HG02970 (cell line): ENCODE data around the gene THEM5.
"Not testable (repeated sequence)": the region's sequence is repeated elsewhere in the genome, so short reads cannot be mapped to it uniquely, and the experiment has no call there.

Experiments used
- ATAC-seq: cut with Tn5 transposase; IDR thresholded peaks from one replicate; pipeline ENCODE4 v1.9.1; 2021; ENCODE audit warnings: mild to moderate bottlenecking, moderate library complexity, moderate number of reproducible peaks; ENCODE audit not compliant: unreplicated experiment, low FRiP score

Gene THEM5

DNA sequence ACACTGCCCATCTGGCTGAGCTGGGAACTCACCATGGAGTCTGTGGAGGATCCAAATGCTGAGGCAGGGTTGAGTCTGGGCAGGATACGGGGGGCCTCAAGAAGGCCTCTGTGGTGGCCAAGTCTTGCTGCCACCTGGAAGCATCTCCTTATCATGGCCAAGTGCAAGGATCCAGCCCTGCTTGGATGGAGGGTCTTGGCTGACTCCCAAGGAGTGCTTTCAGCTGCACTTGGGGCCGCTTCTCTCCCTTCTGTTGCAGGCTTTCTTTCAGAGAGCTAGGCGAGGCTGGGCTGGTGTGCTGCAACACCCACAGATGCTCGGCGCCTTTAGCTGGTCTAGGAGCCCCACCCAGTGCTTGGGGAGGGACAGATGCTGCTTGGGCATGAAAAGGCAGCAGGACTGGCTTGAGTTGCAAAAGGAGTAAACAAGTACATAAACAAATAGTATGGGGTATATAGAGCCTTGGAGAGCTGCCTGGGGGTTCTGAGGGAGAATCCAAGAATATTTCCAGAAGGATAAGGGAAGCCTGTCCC is at the start of gene THEM5:
TSS of gene THEM5 (minus strand) at position 302 of the 533 bp plus-strand sequence. CDS start at position 155, 147 bp downstream.
- ATAC-seq, result no peak

DNA sequence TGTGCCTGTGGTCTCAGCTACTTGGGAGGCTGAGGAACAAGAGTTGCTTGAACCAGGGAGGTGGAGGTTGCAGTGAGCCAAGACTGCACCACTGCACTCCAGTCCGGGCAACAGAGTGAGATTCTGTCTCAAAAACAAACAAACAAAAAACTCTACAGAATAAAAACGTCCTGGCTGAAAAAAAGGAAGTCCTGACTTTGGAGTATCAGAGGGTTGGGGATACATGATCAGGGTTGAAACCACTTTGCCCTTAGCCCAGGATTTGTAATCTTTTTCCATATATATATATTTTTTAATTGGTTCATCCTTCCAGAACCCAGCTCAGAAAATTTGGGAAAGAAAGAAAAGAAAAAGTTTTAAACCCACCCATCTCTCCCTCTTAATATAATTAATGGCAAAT is 49.3 kb upstream of the THEM5 start:
- no peak for ATAC-seq

- ATAC-seq, result not testable (repeated sequence)
Observed at GRCh38 chr1:151900804-151901203, 47.3 kb upstream of the THEM5 start.

DNA sequence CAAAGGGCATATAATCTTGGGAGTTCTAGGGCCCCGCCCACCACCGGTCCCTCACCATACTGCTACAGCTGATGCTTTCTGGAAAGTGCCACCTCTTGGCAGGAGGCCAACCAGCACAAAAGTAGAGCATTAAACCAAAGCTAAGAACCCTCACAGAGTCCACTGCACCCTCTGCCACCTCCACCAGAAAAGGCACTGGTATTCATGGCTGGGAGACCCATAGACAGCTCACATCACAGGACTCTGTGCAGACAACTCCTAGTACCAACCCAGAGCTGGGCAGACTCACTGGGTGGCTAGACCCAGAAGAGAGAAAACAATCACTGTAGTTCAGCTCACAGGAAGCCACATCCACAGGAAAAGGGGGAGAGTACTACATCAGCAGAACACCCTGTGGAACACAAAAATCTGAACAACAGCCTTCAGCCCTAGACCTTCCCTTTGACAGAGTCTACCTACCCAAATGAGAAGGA is 45.0 kb upstream of the THEM5 start:
- no peak for ATAC-seq

DNA sequence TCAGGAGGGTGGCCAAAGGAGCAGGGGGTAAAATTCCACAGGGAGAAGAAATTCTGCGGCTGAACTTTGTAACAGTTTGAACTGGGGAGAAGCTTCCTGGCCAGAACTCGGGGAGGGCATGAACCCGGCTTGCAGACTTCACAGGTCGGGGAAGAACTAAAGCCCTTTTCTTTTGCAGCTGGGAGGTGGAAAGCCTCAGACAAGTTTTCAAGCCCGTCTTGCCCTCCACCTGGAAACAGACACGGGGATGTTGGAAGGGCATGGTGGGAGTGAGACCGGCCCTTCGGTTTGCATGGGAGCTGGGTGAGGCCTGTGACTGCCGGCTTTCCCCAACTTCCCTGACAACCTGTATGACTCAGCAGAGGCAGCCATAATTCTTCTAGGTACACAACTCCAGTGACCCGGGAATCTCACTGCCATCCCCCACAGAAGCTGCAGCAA is 44.5 kb upstream of the THEM5 start:
- ATAC-seq, result no peak

DNA sequence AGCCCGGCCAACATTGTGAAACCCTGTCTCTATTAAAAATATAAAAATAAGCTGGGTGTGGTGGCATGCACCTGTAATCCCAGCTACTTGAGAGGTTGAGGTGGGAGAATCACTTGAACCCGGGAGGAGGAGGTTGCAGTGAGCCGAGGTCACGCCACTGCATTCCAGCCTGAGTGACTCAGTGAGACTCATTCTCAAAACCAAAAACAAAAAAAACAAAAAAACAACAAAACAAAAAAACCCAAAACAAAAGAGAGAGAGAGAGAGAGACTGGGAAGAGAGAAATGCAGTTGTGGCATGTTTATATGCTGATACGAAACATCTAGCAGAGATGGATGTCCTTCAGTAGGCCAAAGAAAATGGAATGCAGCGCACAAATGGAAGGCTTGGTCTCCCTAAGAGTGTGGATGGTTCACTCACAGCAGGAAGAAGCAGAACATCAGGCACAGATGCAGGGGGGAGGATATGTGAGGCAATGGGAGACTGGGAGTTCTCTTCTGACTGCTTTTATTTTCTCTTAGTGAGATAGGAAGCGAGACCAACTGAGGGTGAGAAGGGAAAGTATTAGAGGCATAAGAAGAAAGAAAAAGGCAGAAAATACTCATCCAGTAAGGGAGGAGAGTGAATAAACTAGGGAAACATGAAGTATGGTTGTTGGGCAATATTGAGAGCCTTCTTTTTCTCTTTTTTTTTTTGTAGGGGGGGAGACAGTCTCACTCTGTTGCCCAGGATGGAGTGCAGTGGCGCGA is 39.8 kb upstream of the THEM5 start:
- no peak for ATAC-seq

GRCh38 chr1:151892190-151892589 is 38.7 kb upstream of the THEM5 start:
- ATAC-seq, result no peak

DNA sequence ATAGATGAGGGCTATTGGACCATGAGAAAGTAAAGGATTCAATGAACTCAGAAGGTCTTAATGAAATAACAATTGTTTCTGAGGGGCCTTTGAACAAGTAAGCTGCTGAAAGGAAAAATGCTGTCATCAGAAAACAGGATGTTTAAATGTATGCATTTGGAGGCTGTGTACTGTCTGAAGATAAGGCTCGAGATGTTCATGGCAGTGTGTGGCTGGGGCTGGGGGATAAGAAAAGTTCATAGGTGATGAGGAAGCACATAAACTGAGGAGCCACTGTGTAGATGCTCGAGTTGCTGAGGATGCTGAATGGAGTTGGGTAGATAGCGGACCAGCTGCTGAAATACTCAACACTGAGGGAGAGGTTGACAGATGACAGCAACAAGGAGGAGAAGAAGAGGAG is 38.0 kb upstream of the THEM5 start:
- ATAC-seq, result no peak

GRCh38 chr1:151888972-151889570 is 35.6 kb upstream of the THEM5 start:
- no peak for ATAC-seq

DNA sequence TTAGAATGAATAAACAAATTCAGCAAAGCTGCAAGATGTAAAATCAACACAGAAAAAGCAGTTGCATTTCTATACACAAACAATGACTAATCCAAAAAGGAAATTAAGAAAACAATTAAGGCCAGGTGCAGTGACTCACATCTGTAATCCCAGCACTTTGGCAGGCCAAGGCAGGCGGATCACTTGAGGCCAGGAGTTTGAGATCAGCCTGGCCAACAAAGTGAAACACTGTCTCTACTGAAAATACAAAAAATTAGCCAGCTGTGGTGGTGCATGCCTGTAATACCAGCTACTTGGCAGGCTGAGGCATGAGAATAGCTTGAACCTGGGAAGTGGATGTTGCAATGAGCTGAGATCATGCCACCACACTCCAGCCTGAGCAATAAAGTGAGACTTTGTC is 33.5 kb upstream of the THEM5 start:
- ATAC-seq, result no peak

DNA sequence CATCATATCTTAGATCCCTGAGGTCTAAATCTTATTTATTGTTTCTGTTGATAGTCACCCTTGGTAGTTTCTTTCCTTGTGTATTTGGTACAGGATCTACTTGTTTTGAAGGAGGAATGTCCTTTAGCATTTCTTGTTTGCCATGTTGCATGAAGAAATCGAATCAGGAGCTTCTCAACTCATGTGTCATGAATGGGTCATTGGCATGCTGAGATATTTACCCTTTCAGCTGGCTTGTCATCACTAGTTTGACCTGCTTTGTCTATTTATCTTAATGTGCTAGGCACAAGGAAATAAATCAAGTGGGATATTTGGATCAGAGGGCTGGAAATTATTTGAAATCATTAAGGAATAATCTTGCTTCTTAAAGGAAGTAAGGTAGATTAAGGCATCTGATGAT is 32.0 kb upstream of the THEM5 start:
- no peak for ATAC-seq

GRCh38 chr1:151884879-151885278 is 31.4 kb upstream of the THEM5 start:
- not testable (repeated sequence) for ATAC-seq

- not testable (repeated sequence) for ATAC-seq
Observed at GRCh38 chr1:151884445-151884844, 30.9 kb upstream of the THEM5 start.

- not testable (repeated sequence) for ATAC-seq
Observed at GRCh38 chr1:151883898-151884297, 30.4 kb upstream of the THEM5 start.

- not testable (repeated sequence) for ATAC-seq
Observed at GRCh38 chr1:151882918-151883317, 29.4 kb upstream of the THEM5 start.

- no peak for ATAC-seq
Observed at GRCh38 chr1:151882466-151882865, 29.0 kb upstream of the THEM5 start.

DNA sequence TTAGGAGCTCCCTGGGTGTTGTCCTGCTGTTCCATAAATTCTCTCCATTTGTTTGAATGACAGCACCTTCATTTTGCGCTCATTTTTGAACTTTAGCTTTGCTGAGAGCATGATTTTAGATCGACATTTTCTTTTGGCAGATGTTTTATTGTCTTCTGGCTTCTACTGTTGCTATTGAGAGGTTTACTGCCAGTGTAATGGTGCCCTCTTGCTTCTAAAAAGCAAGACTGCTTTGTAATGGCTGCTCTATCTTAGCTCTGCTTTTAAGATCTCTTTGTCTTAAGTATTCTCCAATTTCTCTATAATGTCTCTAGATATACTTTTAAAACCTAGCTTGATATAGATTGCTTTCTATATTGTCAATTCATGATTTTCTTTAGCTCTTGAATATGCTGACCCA is 28.0 kb upstream of the THEM5 start:
- no peak for ATAC-seq

- ATAC-seq, result no peak
Observed at GRCh38 chr1:151875419-151876097, 22.0 kb upstream of the THEM5 start.

DNA sequence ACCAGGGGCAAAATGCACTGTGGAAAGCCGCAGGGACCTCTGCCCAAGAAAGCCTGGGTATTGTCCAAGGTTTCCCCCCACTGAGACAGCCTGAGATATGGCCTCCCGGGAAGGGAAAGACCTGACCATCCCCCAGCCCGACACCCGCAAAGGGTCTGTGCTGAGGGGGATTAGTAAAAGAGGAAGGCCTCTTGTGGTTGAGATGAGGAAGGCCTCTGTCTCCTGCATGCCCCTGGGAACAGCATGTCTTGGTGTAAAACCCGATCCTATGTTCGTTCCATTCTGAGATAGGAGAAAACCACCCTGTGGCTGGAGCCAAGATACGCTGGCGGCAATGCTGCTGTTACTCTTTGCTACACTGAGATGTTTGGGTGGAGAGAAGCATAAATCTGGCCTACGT is 19.3 kb upstream of the THEM5 start:
- not testable (repeated sequence) for ATAC-seq

DNA sequence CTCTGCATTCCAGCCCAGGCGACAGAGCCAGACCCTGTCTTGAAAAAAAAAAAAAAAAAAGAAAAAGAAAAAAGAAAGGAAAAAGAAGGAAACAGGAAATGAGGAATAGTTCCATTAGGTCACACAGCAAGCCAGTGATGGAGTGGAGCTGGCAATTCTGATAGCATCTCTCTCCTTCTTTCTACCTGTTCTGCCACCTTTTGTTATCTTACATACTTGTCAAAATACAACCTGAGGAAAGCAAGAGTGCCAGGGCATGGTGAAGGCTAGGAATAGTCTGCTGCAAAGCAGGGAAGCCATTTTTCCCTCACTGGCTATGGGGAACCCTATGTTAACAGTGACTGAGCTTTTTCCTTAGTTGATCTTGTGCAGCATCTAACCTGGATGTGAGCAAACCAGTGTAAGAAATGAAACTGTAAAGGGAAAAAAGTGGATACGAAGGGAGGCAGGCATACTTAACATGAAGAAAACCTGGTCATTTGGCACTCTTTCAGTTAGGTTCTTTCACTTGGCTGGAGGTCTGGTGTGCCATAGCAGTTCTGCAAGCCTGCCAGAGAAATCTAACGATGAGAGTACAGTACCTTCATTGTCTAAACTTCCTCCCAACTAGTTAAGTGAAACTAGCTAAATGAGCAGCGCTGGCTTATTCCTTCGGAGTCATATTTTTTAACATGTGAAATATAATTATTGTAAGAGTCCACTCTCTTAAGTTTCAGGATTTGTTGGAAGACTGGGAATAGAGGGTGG is 17.9 kb upstream of the THEM5 start:
- no peak for ATAC-seq
